GM21717 (cell line): Measurements from ENCODE around the gene TROAP.
"Not testable (repeated sequence)": the region's sequence is repeated elsewhere in the genome, so short reads cannot be mapped to it uniquely, and the experiment has no call there.

ENCODE experiments used
- ATAC-seq: cut with Tn5 transposase; IDR thresholded peaks from one replicate; pipeline ENCODE4 v1.9.1; 2021; ENCODE audit warnings: mild to moderate bottlenecking, moderate library complexity; ENCODE audit not compliant: unreplicated experiment

Gene TROAP, protein sequence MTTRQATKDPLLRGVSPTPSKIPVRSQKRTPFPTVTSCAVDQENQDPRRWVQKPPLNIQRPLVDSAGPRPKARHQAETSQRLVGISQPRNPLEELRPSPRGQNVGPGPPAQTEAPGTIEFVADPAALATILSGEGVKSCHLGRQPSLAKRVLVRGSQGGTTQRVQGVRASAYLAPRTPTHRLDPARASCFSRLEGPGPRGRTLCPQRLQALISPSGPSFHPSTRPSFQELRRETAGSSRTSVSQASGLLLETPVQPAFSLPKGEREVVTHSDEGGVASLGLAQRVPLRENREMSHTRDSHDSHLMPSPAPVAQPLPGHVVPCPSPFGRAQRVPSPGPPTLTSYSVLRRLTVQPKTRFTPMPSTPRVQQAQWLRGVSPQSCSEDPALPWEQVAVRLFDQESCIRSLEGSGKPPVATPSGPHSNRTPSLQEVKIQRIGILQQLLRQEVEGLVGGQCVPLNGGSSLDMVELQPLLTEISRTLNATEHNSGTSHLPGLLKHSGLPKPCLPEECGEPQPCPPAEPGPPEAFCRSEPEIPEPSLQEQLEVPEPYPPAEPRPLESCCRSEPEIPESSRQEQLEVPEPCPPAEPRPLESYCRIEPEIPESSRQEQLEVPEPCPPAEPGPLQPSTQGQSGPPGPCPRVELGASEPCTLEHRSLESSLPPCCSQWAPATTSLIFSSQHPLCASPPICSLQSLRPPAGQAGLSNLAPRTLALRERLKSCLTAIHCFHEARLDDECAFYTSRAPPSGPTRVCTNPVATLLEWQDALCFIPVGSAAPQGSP

GRCh38 chr12:49322708-49323523 lies at the start of gene TROAP:
Gene TROAP, plus strand, starts transcription at chr12:49323255. Its CDS starts 354 bp downstream, at chr12:49323609.
- peak; percentile 97 for ATAC-seq

DNA sequence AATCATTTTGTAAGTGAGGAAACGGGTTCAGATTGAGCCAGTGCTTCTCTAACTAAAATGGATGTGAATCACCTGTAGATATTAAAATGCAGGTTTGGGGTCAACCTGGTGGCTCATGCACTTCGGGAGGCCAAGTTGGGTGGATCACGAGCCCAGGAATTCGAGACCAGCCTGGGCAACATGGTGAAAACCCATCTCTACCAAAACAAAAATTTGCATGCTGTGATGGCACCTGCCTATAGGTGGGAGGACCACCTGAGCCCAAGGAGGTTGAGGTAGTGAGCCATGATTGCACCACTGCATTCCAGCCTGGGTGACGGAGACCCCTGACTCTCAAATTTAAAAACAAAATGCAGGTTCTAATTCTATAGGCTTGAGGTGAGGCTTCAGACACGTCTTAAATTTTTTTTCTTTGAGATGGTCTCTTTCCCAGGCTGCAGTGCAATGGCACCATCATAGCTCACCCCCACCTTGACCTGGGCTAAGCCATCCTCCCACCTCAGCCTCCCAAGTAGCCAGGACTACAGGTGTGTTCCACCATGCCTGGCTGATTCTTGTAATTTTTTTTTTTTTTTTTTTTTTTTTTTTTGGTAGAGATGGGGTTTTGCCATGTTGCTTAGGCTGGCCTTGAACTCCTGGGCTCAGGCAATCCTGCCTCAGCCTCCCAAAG lies 49.2 kb upstream of the TROAP start:
- ATAC-seq: no peak

GRCh38 chr12:49274396-49275069 lies 48.5 kb upstream of the TROAP start:
- ATAC-seq: no peak

DNA sequence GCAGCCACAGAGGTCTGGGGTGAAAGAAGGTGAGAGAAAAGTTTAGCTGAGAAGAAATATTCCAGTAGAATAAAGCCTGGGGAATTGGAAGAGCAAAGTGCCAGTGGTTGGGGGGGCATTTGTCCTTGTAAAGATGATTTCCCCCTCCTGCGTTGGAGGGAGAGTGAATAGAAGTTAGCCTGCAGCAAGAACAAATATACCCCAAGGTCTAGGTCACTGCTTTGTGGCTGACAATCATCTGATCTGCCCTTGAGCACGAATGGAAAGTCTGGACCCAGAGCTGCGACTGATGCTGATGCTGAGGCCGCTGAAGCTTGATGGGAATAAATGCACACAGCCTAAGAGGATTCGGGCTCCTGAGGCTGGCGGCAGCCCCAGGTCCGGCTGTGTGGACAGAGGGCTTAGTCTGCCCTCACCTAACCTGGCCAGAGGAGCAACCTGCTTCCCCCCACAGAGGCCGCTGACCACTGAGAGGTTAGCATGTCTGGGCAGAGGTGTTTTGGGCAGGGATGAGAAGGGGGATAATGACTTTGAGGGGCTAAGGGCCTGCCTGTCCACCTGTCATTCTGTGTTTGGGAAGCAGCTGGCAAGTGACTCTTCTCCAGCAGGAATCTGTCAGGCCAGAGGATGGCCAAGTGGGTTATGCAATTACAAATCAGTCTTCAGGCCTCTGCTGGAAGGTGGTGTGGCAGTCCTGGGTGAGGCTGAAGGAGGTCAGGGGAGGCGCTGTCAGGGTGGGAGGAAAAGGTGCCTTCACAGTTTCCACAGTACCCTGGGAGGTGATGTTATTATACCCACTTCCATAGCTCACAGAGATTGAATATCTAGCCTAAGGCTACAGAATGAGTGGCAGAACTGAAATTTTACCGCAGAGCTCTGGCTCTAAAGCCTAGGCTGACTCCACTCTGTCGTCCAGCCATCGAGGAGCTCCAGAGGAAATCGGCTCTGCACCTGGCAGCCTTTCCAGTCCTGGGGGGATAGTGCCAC lies 46.5 kb upstream of the TROAP start:
- no peak for ATAC-seq

GRCh38 chr12:49277466-49277865 lies 45.6 kb upstream of the TROAP start:
- no peak for ATAC-seq

DNA sequence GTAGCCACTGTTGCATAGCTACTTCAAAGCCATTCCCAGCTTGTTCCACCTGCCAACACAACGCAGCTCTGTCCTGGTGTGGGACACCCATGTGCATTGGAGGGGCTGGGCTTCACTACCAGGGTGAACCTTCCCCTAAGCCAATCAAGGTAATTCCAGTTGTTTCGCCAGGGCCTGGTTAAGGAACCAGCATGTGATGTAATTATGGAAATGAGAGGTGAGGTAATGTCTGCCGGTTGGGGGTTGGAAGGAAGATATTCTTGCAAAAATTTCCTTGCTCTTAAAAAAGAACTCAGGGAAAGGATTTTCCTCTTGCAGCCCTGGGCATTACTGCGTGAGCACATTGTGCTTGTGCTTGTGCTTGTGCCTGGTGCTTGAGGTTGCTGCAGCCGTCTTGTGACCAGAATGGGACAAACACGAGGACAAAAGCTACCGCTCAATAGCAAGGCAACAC lies 43.3 kb upstream of the TROAP start:
- no peak for ATAC-seq

DNA sequence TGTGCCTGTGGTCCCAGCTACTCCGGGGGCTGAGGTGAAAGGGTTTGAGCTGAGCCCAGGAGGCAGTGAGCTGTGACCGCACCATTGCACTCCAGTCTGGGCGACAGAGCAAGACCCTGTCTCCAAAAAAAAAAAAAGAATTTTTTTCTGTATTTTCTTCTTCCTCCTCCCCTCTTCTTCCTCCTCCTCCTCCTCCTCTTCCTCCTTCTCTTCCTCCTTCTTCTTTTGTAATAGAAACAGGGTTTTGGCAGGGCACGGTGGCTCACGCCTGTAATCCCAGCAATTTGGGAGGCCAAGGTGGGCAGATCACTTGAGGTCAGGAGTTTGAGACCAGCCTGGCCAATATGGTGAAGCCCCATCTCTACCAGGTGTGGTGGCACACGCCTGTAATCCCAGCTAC lies 42.5 kb upstream of the TROAP start:
- ATAC-seq: not testable (repeated sequence)

GRCh38 chr12:49282302-49282701 lies 40.8 kb upstream of the TROAP start:
- no peak for ATAC-seq

- not testable (repeated sequence) for ATAC-seq
Observed at GRCh38 chr12:49282740-49283375, 40.2 kb upstream of the TROAP start.

DNA sequence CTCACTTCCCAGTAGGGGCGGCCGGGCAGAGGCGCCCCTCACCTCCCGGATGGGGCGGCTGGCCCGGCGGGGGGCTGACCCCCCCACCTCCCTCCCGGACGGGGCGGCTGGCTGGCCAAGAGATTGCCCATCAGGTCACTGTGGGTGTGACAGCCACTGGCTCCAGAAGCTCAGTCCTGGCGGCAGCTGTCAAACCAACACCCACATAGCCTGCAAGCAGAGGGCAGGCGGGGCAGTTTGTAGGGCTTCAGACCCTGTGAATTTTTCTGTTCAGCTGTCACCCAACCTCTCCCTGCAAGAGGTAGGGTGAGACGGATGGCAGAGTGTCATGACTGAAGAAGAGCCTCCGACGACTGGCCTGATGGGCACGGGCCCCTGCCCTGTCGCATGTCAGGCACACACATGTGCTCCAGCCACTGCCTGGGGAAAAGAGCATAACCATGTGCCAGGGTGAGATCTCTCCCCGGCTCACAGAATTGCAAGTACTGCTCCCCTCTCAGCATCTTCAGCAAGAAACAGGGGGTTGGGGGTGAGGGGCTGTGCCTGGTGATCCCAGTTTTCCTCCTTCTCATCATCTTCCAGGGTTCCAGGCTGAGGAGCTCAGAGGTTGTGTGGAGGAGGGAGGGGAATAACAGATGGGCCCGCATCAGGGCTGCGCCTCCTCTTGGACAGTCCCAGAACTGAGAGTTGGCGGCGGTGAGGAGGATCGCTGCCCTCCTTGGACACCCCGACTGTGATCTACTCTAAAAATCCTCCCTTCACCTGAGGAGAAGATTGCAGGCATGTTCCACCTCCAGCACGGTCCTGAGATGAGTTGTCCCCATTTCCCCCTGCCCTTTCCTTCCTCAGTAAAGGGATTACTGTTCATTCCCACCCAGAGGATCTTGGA lies 39.3 kb upstream of the TROAP start:
- no peak for ATAC-seq

- ATAC-seq: no peak
Observed at GRCh38 chr12:49284672-49285071, 38.4 kb upstream of the TROAP start.

DNA sequence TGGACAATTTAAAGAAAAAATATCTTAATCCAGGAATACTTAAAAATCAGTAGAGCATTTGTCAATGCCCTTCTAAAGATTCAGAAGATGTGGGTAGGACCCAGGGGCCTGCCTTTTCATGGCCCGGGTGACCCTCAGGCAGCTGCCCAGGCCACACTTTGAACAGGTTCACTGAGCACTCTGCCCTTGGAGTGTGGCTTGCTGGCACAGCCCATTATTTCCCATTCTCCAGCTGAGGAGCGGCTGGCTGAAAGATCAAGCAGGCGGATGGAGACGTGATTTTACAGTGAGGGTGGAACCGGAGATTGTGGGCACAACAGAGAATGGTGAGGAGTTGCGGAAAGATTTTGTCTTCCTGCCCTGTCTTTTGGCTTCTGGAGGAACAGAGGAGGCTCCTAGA lies 35.2 kb upstream of the TROAP start:
- ATAC-seq: no peak

DNA sequence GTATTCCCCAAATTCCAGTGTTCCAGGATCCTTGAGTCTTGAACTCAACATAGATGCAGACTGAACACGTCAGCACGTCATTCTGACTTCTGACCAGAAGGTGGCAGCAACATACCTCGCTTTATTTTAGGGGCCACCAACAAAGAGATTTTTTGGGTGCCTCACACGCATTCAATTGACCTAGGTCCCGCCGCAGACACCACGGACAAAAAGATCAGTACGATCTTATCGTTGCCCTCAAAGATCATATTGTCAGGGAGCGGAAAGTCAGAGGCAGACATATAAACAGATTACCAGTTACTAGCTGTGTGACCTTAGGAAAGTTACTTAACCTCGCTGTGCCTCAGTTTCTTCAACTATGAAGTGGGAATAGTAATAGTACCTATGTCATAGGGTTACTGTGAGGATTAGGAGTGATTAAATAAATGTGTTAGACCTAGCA lies 34.6 kb upstream of the TROAP start:
- no peak for ATAC-seq

GRCh38 chr12:49288922-49289555 lies 34.0 kb upstream of the TROAP start:
- no peak for ATAC-seq

DNA sequence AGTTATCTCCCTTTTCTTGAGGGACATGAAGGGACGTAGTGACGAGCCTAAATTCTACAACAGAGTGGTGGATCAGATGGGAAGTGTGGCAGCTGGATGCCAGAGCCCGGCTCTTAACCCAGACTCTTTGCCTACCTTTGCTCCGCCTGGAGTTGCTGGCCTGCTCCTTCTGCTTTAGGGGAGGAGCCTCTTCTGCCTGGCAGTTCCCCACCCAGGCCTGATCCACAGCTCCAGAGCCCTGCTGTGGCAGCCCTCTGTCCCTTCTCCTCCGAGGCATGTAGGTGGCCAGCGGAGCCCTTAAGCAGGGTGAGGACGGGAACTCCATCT lies 30.4 kb upstream of the TROAP start:
- no peak for ATAC-seq

GRCh38 chr12:49293056-49293956 lies 29.7 kb upstream of the TROAP start:
- no peak for ATAC-seq
